Panc1 (cell line): ENCODE results near the gene CA12.

Experiments used
- CTCF ChIP-seq: fragments of 450-650 bp; IDR thresholded peaks from 2 replicates; pipeline ENCODE4 v1.5.1; 2017; ENCODE audit warnings: mild to moderate bottlenecking
- POLR2AphosphoS5 ChIP-seq: IDR thresholded peaks from 2 replicates; pipeline ENCODE4 v1.6.1; 2012; ENCODE audit warnings: mild to moderate bottlenecking, low read depth, low read length, moderate library complexity
- SIN3A ChIP-seq: IDR thresholded peaks from 2 replicates; pipeline ENCODE4 v1.6.1; 2012; ENCODE audit warnings: low read depth, mild to moderate bottlenecking, low read length, moderate library complexity, borderline replicate concordance; ENCODE audit not compliant: insufficient read depth

GRCh38 chr15:63380151-63380807 lies 1.4 kb downstream of the CA12 start:
- TF ChIP-seq CTCF = no peak
- no peak for TF ChIP-seq POLR2AphosphoS5
- no peak for TF ChIP-seq SIN3A
